Spleen (tissue), 7 donors: ENCODE measurements around the gene WAPL.

Experiments
- POLR2A ChIP-seq, 3 donors: fragments of 450-650 bp; IDR thresholded peaks; one replicate each; pipeline ENCODE4 v1.5.1; 2017; ENCODE audit warnings: antibody characterized with exemption in 3 of 3, mild to moderate bottlenecking in 1 of 3
- TF ChIP-seq, protein P1 (sequence below), 11 experiments: fragments of 200-600 bp in 7 of 11; fragments of 450-650 bp in 4 of 11; sonication (generic) in 4 of 11; IDR thresholded peaks in 8 of 11; conservative IDR thresholded peaks in 3 of 11; 1 replicate in 7 of 11; 2 replicates in 4 of 11; pipeline versions ENCODE4 v1.4.0 to v1.8.0; 2016 to 2021; ENCODE audit warnings: antibody characterized with exemption in 11 of 11, inconsistent platforms in 4 of 11, mild to moderate bottlenecking in 1 of 11
- donor health status: DM: no; HTN: no; CAD: no; lungs with moderate emphysema.
- donor health status: DM: no; HTN: no; CAD: no.
- donor health status: DM: no; HTN: no; CAD: no.

DNA sequence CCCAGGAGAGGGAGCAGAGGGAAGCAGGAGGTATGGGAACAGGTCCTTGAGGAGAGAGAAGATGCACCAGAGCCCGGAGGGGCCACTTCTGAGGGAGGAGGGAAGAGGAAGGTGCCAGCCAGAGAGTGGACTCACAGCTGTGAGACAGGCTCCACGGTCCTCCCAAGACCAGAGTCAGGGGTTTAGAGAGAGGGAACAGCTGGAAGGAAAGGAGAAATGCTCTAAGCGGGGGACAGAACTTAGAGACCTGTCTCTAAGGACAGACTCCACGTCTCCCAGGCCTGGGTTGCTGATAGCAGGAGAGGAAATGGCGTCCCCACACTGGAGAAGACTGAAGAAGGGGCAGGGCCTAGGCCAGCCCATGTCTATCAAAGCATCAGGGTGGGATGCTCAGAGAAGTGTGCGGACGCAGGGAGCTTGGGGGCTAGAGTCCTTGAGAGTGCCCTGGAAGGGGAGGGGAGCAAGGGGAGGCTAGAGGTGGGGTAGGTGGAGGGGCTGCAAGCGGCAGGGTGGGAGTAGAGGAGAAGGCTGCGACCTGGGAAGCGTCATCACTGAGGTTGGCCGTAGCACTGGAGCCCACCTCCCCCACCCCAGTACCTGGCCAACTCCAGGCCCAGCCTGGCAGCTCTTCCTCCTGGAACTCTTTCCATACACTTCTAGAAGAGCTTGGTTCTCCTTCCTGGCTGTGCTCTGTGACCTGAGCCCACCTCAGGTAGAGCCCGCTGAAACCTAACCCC is 129.4 kb downstream of the WAPL start:
- TF ChIP-seq, protein P1, sequence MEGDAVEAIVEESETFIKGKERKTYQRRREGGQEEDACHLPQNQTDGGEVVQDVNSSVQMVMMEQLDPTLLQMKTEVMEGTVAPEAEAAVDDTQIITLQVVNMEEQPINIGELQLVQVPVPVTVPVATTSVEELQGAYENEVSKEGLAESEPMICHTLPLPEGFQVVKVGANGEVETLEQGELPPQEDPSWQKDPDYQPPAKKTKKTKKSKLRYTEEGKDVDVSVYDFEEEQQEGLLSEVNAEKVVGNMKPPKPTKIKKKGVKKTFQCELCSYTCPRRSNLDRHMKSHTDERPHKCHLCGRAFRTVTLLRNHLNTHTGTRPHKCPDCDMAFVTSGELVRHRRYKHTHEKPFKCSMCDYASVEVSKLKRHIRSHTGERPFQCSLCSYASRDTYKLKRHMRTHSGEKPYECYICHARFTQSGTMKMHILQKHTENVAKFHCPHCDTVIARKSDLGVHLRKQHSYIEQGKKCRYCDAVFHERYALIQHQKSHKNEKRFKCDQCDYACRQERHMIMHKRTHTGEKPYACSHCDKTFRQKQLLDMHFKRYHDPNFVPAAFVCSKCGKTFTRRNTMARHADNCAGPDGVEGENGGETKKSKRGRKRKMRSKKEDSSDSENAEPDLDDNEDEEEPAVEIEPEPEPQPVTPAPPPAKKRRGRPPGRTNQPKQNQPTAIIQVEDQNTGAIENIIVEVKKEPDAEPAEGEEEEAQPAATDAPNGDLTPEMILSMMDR (IDR thresholded peaks at IDR 0.05 in 8 of 11, conservative IDR thresholded peaks at IDR 0.05 in 3 of 11): no peak
- no peak for TF ChIP-seq POLR2A (IDR thresholded peaks at IDR 0.05)
